ENCODE data around the gene SNX33. TPM values are rescaled to one million over a fixed set of nuclear protein-coding genes. Genes with fewer than 3 reads are reported as not detected.
"Not testable (repeated sequence)": the region's sequence is repeated elsewhere in the genome, so short reads cannot be mapped to it uniquely, and the experiment has no call there.

The SNX33 gene
- total RNA-seq (2014; rRNA removed; shearing (Covaris generic)): 13.9 and 15.1 TPM in 2 replicates

- peak; percentile 62 for DNase-seq (ENCODE audit: low spot score)
- in situ Hi-C loops (cut with HindIII; ENCODE audit: low sequenced_read_pairs): no loop called here
Measured at GRCh38 chr15:75647370-75648155, at the start of gene SNX33. Gene SNX33, plus strand, starts transcription at chr15:75647912. Its CDS starts 1,191 bp downstream, at chr15:75649103.

- DNase-seq (ENCODE audit: low spot score): no peak
- in situ Hi-C loops (cut with HindIII; ENCODE audit: low sequenced_read_pairs): no loop called here
Measured at GRCh38 chr15:75598361-75598760, 49.4 kb upstream of the SNX33 start.

- in situ Hi-C loops (cut with HindIII; ENCODE audit: low sequenced_read_pairs): no loop called here
Measured at GRCh38 chr15:75599401-75599800, 48.3 kb upstream of the SNX33 start.

GRCh38 chr15:75606026-75606425 is 41.7 kb upstream of the SNX33 start:
- no peak for DNase-seq (ENCODE audit: low spot score)
- in situ Hi-C loops (cut with HindIII; ENCODE audit: low sequenced_read_pairs): no loop called here

More at GRCh38 chr15:75599401-75599800, 48.3 kb upstream of the SNX33 start:
- DNase-seq (ENCODE audit: low spot score): no peak

GRCh38 chr15:75606711-75607699 is 40.7 kb upstream of the SNX33 start:
- DNase-seq (ENCODE audit: low spot score): no peak
- in situ Hi-C loops (cut with HindIII; ENCODE audit: low sequenced_read_pairs): no loop called here

- DNase-seq (ENCODE audit: low spot score): no peak
- in situ Hi-C loops (cut with HindIII; ENCODE audit: low sequenced_read_pairs): no loop called here
Measured at GRCh38 chr15:75616766-75617165, 30.9 kb upstream of the SNX33 start.

- DNase-seq (ENCODE audit: low spot score): no peak
- in situ Hi-C loops (cut with HindIII; ENCODE audit: low sequenced_read_pairs): no loop called here
Measured at GRCh38 chr15:75620058-75620820, 27.5 kb upstream of the SNX33 start.

- no peak for DNase-seq (ENCODE audit: low spot score)
- in situ Hi-C loops (cut with HindIII; ENCODE audit: low sequenced_read_pairs): no loop called here
Measured at GRCh38 chr15:75620841-75621391, 26.8 kb upstream of the SNX33 start.

GRCh38 chr15:75622505-75622904 is 25.2 kb upstream of the SNX33 start:
- DNase-seq (ENCODE audit: low spot score): no peak
- in situ Hi-C loops (cut with HindIII; ENCODE audit: low sequenced_read_pairs): no loop called here

GRCh38 chr15:75625542-75626347 is 22.0 kb upstream of the SNX33 start, which contains the start of gene SNUPN:
Gene SNUPN, minus strand, starts transcription at chr15:75625725. Its CDS starts 4,674 bp downstream, at chr15:75621051.
- in situ Hi-C loops (cut with HindIII; ENCODE audit: low sequenced_read_pairs): no loop called here
- peak; percentile 94 for DNase-seq (ENCODE audit: low spot score)

GRCh38 chr15:75631935-75632334 is 15.8 kb upstream of the SNX33 start:
- in situ Hi-C loops (cut with HindIII; ENCODE audit: low sequenced_read_pairs): no loop called here
- DNase-seq (ENCODE audit: low spot score): no peak

GRCh38 chr15:75633922-75634321 is 13.8 kb upstream of the SNX33 start:
- in situ Hi-C loops (cut with HindIII; ENCODE audit: low sequenced_read_pairs): not testable (repeated sequence)

GRCh38 chr15:75636026-75636425 is 11.7 kb upstream of the SNX33 start:
- no peak for DNase-seq (ENCODE audit: low spot score)
- in situ Hi-C loops (cut with HindIII; ENCODE audit: low sequenced_read_pairs): no loop called here

More at GRCh38 chr15:75633922-75634321, 13.8 kb upstream of the SNX33 start:
- not testable (repeated sequence) for DNase-seq (ENCODE audit: low spot score)

GRCh38 chr15:75637245-75638009 is 10.3 kb upstream of the SNX33 start:
- DNase-seq (ENCODE audit: low spot score): no peak
- in situ Hi-C loops (cut with HindIII; ENCODE audit: low sequenced_read_pairs): no loop called here

GRCh38 chr15:75639191-75639708 is 8.5 kb upstream of the SNX33 start:
- no peak for DNase-seq (ENCODE audit: low spot score)
- in situ Hi-C loops (cut with HindIII; ENCODE audit: low sequenced_read_pairs): no loop called here

GRCh38 chr15:75639709-75640482 is 7.8 kb upstream of the SNX33 start, which contains the start of gene IMP3:
Gene IMP3, minus strand, starts transcription at chr15:75640224. Its CDS starts 56 bp downstream, at chr15:75640168.
- peak; percentile 99 for DNase-seq (ENCODE audit: low spot score)
- in situ Hi-C loops (cut with HindIII; ENCODE audit: low sequenced_read_pairs): no loop called here

Data from G401 (cell line).